HEK293T (cell line): ENCODE results near the gene RXRG.
"Not testable (repeated sequence)": the region's sequence is repeated elsewhere in the genome, so short reads cannot be mapped to it uniquely, and the experiment has no call there.

Experiments used
- CTCF ChIA-PET: fragments of 350-600 bp; formaldehyde crosslinking; extraction: SDS; loops from one replicate; lab custom pipeline; 2021; ENCODE audit warnings: antibody characterized with exemption, inconsistent platforms; lab: Yijun Ruan, JAX
- POLR2A ChIA-PET: fragments of 350-600 bp; formaldehyde crosslinking; extraction: SDS; loops from one replicate; lab custom pipeline; 2020; ENCODE audit warnings: antibody characterized with exemption, inconsistent platforms; lab: Yijun Ruan, JAX
- DNase-seq: peaks from one replicate; pipeline ENCODE4 v3.0.0; 2012; ENCODE audit warnings: mixed read lengths; ENCODE audit errors: extremely low spot score
- ARNT ChIP-seq: fragments of 450-650 bp; IDR thresholded peaks from 2 replicates; pipeline ENCODE4 v1.6.1; 2017; ENCODE audit warnings: mild to moderate bottlenecking
- BHLHE40 ChIP-seq: fragments of 450-650 bp; IDR thresholded peaks from 2 replicates; pipeline ENCODE4 v1.6.1; 2016; ENCODE audit warnings: mild to moderate bottlenecking, moderate library complexity, borderline replicate concordance
- CTBP1 ChIP-seq: fragments of 450-650 bp; IDR thresholded peaks from 2 replicates; pipeline ENCODE4 v1.6.1; 2016; ENCODE audit warnings: borderline replicate concordance
- ELF4 ChIP-seq: fragments of 450-650 bp; IDR thresholded peaks from 2 replicates; pipeline ENCODE4 v1.6.1; 2017; ENCODE audit warnings: antibody characterized with exemption
- FOXA1 ChIP-seq: fragments of 450-650 bp; IDR thresholded peaks from 2 replicates; pipeline ENCODE4 v1.6.1; 2016; ENCODE audit warnings: mild to moderate bottlenecking
- FOXK2 ChIP-seq: fragments of 450-650 bp; IDR thresholded peaks from 2 replicates; pipeline ENCODE4 v1.6.1; 2016; ENCODE audit warnings: mild to moderate bottlenecking
- FOXM1 ChIP-seq: fragments of 450-650 bp; IDR thresholded peaks from 2 replicates; pipeline ENCODE4 v1.6.1; 2017; ENCODE audit warnings: mild to moderate bottlenecking, borderline replicate concordance
- HDGF ChIP-seq: fragments of 450-650 bp; IDR thresholded peaks from 2 replicates; pipeline ENCODE4 v1.6.1; 2017; ENCODE audit warnings: antibody characterized with exemption, borderline replicate concordance
- L3MBTL2 ChIP-seq: fragments of 450-650 bp; conservative IDR thresholded peaks from 2 replicates; pipeline ENCODE4 v1.6.1; 2016; ENCODE audit warnings: mild to moderate bottlenecking
- LEF1 ChIP-seq: fragments of 450-650 bp; IDR thresholded peaks from 2 replicates; pipeline ENCODE4 v1.6.1; 2017; ENCODE audit warnings: mild to moderate bottlenecking, borderline replicate concordance
- NFRKB ChIP-seq: fragments of 450-650 bp; IDR thresholded peaks from 2 replicates; pipeline ENCODE4 v1.6.1; 2016; ENCODE audit warnings: mild to moderate bottlenecking, moderate library complexity
- SP1 ChIP-seq: fragments of 450-650 bp; IDR thresholded peaks from 2 replicates; pipeline ENCODE4 v1.6.1; 2017
- SUZ12 ChIP-seq: fragments of 450-650 bp; IDR thresholded peaks from 2 replicates; pipeline ENCODE4 v1.6.1; 2016; ENCODE audit warnings: mild to moderate bottlenecking
- TARDBP ChIP-seq: fragments of 450-650 bp; IDR thresholded peaks from 2 replicates; pipeline ENCODE4 v1.6.1; 2016
- ZNF384 ChIP-seq: fragments of 450-650 bp; IDR thresholded peaks from 2 replicates; pipeline ENCODE4 v1.6.1; 2016
- TF ChIP-seq, protein P1 (sequence below): fragments of 450-650 bp; IDR thresholded peaks from 2 replicates; pipeline ENCODE4 v1.6.1; 2016

RXRG gene

DNA sequence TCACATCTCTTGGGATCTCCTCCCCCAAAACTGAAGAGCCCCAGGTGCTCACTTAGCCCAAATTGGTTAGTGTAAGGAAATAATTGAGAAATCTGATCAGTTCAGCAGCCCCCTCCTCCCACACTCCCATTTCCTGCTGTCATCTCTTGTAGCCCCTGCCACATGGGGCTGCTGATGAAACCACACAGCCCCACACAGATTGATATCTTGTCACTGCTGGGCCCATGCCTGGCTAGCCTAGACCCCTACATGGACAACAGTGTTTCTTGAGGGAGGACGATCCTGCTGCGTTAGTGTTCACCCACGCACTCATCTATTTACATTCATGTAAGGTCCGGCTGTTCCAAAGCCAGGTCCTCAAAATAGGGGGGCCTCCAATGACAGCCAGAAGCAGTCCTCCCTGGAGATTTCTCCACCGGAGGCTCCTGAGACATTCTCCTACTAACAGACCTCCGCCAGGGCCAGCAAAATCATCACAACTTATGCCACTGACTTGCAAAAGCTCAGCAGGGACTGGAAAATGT, 23.9 kb upstream of the RXRG start:
- DNase-seq: no peak
- ChIA-PET POLR2A (no interaction called here), CTCF (no interaction called here)
- no peak for TF ChIP-seq L3MBTL2
- TF ChIP-seq HDGF: no peak
- TF ChIP-seq SP1: no peak
- no peak for TF ChIP-seq FOXA1
- no peak for TF ChIP-seq FOXK2
- no peak for TF ChIP-seq SUZ12
- TF ChIP-seq TARDBP: no peak
- no peak for TF ChIP-seq ZNF384
- no peak for TF ChIP-seq LEF1
- TF ChIP-seq FOXM1: no peak
- TF ChIP-seq BHLHE40: no peak
- no peak for TF ChIP-seq ELF4
- no peak for TF ChIP-seq NFRKB
- TF ChIP-seq ARNT: no peak
- TF ChIP-seq, protein P1, sequence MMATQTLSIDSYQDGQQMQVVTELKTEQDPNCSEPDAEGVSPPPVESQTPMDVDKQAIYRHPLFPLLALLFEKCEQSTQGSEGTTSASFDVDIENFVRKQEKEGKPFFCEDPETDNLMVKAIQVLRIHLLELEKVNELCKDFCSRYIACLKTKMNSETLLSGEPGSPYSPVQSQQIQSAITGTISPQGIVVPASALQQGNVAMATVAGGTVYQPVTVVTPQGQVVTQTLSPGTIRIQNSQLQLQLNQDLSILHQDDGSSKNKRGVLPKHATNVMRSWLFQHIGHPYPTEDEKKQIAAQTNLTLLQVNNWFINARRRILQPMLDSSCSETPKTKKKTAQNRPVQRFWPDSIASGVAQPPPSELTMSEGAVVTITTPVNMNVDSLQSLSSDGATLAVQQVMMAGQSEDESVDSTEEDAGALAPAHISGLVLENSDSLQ: no peak
- no peak for TF ChIP-seq CTBP1

DNA sequence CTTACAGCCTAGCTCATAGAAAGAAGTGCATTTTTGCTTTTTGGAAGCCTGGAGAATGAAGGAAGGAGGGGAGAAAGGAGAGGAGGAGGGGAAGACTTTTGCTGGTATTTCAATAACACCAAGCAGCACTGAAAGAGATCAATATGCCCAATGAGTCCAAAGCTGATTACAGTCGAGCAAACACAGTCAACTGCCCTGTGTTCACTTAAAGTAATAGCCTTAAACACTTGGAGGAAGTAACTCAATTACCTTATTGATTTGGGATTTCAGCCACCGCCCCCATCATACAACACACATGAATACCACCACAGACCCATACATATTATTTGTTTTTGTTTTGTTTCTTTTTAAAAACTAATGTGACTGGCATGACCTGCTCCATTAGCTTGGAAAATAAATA, 23.3 kb upstream of the RXRG start:
- CTCF ChIA-PET: no interaction called here
- DNase-seq: no peak
- POLR2A ChIA-PET: no interaction called here
- TF ChIP-seq ARNT (no peak), FOXM1 (no peak), SP1 (no peak), BHLHE40 (no peak), NFRKB (no peak), FOXK2 (no peak), L3MBTL2 (no peak), CTBP1 (no peak), TARDBP (no peak), LEF1 (no peak), HDGF (no peak), FOXA1 (no peak), ZNF384 (no peak)
- TF ChIP-seq, protein P1: no peak

DNA sequence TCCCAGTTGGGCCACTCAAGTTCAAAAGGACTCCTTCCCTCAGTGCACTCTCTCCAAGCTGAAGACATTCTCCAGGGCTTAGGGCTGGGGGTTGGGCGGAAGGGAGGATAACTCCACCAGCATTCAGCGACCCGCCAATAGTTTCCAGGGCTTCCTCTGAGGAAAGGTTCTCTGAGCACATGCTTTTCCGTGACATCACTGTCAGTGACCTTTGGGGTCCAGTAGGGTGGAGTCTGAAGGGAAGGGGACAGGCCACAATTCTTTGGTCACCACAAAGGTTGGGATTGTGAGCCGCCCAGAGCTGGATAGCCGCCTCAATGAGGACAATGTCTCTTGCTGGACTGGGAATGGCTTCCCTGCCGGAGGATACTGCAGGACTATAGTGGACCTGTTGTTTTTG, 22.8 kb upstream of the RXRG start:
- TF ChIP-seq ARNT (no peak), NFRKB (no peak), BHLHE40 (no peak), FOXK2 (no peak), FOXM1 (no peak), LEF1 (no peak), FOXA1 (no peak), ZNF384 (no peak), TARDBP (no peak), L3MBTL2 (no peak), ELF4 (no peak), CTBP1 (no peak), SP1 (no peak), SUZ12 (no peak), HDGF (no peak)
- TF ChIP-seq, protein P1: no peak
- ChIA-PET POLR2A (no interaction called here), CTCF (no interaction called here)
- no peak for DNase-seq

DNA sequence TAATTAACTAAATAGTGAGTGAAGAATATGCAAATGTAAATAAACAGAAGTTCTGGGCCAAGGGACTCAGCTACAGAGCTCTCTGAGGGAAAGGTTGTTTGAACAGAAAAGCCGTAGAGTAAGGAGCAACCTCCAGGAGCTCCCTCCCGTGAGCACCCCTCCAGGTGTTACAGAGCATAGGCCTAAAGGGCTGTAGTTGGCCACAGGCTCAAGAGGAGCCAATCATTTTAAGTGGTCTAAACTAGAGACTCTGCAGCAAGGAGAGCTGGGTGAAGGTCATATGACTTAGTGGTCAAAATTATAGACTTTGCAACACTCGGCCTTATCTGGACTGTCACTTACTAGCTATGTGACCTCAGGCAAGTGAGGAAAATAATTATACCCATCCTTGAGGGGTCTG, 19.1 kb upstream of the RXRG start:
- TF ChIP-seq ZNF384: no peak
- TF ChIP-seq ARNT: no peak
- TF ChIP-seq BHLHE40: no peak
- no peak for TF ChIP-seq HDGF
- no peak for TF ChIP-seq FOXA1
- TF ChIP-seq L3MBTL2: no peak
- no peak for TF ChIP-seq FOXK2
- DNase-seq: no peak
- ChIA-PET CTCF (no interaction called here), POLR2A (no interaction called here)

DNA sequence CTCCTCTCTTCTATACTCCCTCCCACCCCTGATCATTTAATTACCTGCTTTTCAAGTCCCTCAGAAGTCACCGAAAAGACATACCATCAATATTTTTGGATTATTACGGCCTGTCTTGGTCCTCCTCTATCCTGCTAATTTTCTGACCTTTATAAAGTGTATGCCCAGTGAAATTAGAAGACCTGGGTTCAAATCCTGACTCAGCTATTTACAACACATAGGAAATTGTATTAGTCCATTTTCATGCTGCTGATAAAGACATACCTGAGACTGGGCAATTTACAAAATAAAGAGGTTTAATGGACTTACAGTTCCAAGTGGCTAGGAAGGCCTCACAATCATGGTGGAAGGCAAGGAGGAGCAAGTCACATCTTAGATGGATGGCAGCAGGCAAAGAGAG, 14.8 kb upstream of the RXRG start:
- CTCF ChIA-PET: interaction anchor here (0.6 kb wide), 1 partner anchor 275 kb away, joined by 6 read pairs; no protein-coding TSS in a partner anchor
- POLR2A ChIA-PET, DNase-seq: not testable (repeated sequence)

DNA sequence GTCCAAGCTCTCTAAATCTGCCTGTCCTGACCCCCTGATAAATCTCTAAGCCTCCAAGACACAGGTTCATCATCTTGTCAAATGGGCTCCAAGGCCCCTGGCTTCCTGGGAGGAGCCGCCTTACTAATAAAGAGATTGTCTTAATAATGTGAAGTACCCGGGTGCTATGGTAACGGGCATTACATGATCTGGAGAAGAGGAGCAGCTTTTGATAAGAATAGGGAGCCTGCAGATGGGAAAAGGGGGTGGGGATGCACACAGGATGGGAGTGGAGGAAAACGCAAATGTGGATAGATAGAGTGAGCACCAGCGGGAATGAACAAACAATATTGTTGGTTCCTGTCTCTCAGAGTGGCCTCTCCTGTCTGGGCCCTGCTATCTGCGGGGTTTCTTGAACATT, 11.9 kb upstream of the RXRG start:
- DNase-seq: no peak
- TF ChIP-seq FOXK2 (no peak), FOXA1 (no peak), FOXM1 (no peak), CTBP1 (no peak), L3MBTL2 (no peak), SP1 (no peak), TARDBP (no peak), BHLHE40 (no peak), ZNF384 (no peak), HDGF (no peak)
- ChIA-PET POLR2A (no interaction called here), CTCF (no interaction called here)
